Esophagus muscularis mucosa (tissue), 3 donors: ENCODE measurements around the gene ARHGAP4.

Experiments
- CTCF ChIP-seq, 3 experiments: fragments of 200-600 bp in 2 of 3; fragments of 450-650 bp in 1 of 3; sonication (generic) in 2 of 3; IDR thresholded peaks; one replicate each; pipeline ENCODE4 v1.5.1; 2017 to 2019; ENCODE audit warnings: antibody characterized with exemption in 3 of 3, mild to moderate bottlenecking in 2 of 3, moderate library complexity in 1 of 3
- POLR2A ChIP-seq: fragments of 450-650 bp; IDR thresholded peaks from one replicate; pipeline ENCODE4 v1.6.1; 2017; ENCODE audit warnings: antibody characterized with exemption, moderate library complexity, mild to moderate bottlenecking, low read depth
- POLR2AphosphoS5 ChIP-seq, 2 donors: sonication (generic); formaldehyde crosslinking; IDR thresholded peaks; one replicate each; pipeline ENCODE4 v1.6.1; 2017; ENCODE audit warnings: antibody characterized with exemption in 2 of 2

GRCh38 chrX:153897899-153898298 lies 28.2 kb downstream of the ARHGAP4 start:
- TF ChIP-seq CTCF (IDR thresholded peaks at IDR 0.05) (no peak), POLR2A (no peak), POLR2AphosphoS5 (IDR thresholded peaks at IDR 0.05) (no peak)
